Fibroblast of mammary gland (primary cell): ENCODE measurements around the gene MYO6.

Experiments
- DNase-seq: peaks from one replicate; pipeline ENCODE4 v3.0.0-alpha.2; 2010; ENCODE audit warnings: low read depth
- H3K4me3 ChIP-seq: 2 replicates; pipeline ENCODE4 v1.5.1; 2011; ENCODE audit warnings: low read depth, mild to moderate bottlenecking, low read length, moderate library complexity; ENCODE audit not compliant: control insufficient read depth
- TF ChIP-seq, protein P1 (sequence below): conservative IDR thresholded peaks from 2 replicates; pipeline ENCODE4 v1.5.1; 2011; ENCODE audit warnings: low read depth, low read length, inconsistent platforms; ENCODE audit not compliant: control insufficient read depth, insufficient read depth

The MYO6 gene

DNA sequence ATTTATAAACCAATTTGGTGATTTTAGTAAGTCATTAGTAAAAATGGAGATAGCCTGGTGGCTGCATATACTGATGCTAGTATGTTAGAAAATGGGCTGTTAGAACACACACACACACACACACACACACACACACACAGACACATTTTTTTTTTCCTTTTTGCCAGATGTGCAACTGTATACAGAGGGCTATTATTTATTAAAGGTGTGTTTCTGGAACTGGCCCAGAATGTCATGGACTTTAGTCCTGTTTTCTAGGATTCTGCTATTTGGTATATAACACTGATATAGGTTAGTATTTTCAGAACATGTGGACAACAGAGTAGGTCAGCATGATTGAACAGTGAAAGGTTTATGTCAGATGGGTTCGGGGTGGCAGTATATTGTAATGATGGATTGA is 12.4 kb downstream of the MYO6 start:
- TF ChIP-seq, protein P1, sequence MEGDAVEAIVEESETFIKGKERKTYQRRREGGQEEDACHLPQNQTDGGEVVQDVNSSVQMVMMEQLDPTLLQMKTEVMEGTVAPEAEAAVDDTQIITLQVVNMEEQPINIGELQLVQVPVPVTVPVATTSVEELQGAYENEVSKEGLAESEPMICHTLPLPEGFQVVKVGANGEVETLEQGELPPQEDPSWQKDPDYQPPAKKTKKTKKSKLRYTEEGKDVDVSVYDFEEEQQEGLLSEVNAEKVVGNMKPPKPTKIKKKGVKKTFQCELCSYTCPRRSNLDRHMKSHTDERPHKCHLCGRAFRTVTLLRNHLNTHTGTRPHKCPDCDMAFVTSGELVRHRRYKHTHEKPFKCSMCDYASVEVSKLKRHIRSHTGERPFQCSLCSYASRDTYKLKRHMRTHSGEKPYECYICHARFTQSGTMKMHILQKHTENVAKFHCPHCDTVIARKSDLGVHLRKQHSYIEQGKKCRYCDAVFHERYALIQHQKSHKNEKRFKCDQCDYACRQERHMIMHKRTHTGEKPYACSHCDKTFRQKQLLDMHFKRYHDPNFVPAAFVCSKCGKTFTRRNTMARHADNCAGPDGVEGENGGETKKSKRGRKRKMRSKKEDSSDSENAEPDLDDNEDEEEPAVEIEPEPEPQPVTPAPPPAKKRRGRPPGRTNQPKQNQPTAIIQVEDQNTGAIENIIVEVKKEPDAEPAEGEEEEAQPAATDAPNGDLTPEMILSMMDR: no peak
- DNase-seq: no peak
- H3K4me3 ChIP-seq: no peak overlapping the region

DNA sequence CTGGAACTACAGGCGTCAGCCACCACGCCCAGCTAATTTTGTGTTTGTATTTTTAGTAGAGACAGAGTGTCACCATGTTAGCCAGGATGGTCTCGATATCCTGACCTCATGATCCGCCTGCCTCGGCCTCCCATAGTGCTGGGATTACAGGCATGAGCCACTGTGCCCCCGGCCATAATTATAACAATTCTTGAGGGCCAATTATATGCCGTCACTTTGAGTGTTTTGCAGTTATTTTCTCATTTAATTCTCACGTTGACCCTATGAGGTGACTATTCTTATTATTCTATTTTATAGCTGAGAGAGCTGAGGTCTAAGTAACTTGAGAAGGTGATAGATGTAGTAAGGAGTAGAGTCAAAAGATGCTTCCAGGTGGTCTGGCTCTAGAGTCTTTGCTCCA is 13.0 kb downstream of the MYO6 start:
- H3K4me3 ChIP-seq: no peak overlapping the region
- TF ChIP-seq, protein P1: no peak
- DNase-seq: no peak

DNA sequence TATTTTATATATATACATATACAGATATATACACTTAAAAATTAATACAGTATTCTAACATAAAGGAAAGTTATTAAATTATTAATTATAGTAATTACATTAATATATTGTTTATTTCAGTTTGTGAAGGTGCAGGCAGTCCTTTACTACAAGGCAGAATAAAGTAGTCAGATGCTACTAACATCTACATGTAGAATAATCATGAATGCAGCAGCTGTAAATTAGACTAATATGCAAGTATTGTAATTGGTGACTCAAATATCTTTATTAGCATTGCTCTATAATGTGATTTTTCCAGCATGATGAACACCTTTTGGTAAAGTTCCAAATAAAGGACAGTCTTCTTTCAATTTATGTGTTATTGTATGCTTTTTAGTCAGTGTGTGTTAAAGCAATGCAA is 17.3 kb downstream of the MYO6 start:
- TF ChIP-seq, protein P1: no peak
- no peak for DNase-seq
- no peak overlapping the region for H3K4me3 ChIP-seq

DNA sequence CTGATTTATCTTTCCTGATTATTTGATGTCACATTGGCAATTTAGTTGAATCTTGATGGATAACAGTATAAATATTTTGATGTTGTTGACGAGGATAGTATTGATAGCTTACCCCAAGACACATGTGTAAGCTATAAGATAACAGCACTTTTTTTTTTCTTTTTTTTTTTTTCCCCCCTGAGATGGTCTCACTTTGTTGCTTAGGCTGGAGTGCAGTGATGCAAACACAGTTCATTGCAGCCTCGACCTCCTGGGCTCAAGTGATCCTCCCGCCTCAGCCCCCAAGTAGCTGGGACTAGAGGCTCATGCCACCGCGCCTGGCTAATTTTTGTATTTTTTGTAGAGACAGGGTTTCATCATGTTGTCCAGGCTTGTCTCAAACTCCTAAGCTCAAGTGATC is 21.8 kb downstream of the MYO6 start:
- TF ChIP-seq, protein P1: no peak
- no peak for DNase-seq
- no peak overlapping the region for H3K4me3 ChIP-seq

DNA sequence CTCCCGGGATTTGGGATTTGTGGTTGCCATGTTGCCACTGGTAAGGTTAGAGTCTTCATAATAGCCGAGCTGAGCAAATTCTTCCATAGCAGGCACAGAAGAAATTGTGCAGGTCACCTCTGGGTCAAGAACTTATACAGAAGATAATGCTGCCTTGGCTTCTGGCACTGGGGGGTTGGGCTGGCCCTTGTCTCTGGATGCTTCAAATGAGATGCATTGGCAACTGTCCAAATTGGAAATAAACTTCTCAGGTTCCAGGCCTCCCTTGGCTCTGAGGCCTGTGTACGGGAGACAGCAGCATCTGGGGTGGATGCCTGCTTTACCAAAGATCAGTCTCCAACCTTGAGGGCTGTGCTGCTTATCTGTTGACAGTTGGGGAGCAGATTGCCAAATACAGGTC is 26.2 kb downstream of the MYO6 start:
- TF ChIP-seq, protein P1: no peak
- H3K4me3 ChIP-seq: no peak overlapping the region
- no peak for DNase-seq

DNA sequence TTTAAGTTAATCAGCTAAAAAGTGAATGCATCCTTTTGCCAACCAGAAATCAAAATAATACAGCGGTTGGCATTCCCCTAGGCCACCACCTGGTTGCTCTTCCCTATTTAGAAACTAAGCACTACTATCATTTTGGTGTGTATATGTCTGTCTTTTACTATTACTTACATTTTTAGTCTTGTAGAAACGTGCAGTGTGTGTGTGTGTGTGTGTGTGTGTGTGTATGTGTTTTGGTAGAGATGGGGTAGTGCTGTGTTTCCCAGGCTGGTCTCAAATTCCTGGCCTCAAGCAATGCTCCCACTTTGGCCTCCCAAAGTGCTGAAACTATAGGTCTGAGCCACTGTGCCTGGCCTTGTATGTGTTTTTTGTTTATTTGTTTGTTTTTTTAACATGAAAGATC is 27.4 kb downstream of the MYO6 start:
- H3K4me3 ChIP-seq: no peak overlapping the region
- no peak for DNase-seq
- TF ChIP-seq, protein P1: no peak

DNA sequence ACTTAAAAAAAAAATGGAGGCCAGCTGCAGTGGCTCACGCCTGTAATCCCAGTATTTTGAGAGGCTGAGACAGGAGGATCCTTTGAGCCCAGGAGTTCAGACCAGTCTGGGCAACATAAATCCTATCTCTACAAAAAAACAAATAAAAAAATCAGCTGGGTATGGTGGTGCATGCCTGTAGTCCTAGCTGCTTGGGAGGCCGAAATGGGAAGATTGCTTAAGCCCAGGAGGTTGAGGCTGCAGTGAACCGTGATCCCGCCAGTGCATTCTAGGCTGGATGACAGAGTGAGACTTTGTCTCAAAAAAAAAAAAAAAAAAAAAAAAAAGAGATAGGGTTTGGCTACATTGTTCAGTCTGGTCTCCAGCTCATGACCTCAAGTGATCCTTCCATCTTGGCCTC is 29.7 kb downstream of the MYO6 start:
- no peak for DNase-seq
- TF ChIP-seq, protein P1: no peak
- H3K4me3 ChIP-seq: no peak overlapping the region
